NCI-H1105 (cell line): ENCODE results near the gene ADCYAP1R1.

Experiments used
- DNase-seq: peaks from one replicate; lab custom pipeline; 2025; lab: John Stamatoyannopoulos, UW

ADCYAP1R1 gene

DNA sequence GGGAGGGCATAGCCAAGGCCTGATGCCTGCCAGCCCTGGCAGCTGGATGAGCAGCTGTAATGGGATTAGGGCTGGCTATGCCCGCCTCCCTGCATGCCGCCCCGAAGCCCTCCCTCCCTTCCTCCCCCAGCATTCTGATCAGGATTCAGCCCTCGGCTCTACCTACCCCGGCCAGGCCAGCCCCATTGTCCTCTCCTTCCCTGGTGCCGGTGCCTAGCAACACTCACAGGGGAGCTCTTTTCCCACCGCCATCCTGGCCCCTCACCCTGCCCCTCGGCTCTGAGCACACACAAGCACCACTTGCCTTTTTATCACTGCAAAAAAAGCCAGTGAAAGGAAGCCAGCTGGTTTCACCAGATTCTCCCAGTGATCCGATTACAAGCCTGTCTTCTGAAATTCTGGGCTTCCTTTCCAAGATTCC lies 9.0 kb upstream of the ADCYAP1R1 start:
- DNase-seq: no peak

DNA sequence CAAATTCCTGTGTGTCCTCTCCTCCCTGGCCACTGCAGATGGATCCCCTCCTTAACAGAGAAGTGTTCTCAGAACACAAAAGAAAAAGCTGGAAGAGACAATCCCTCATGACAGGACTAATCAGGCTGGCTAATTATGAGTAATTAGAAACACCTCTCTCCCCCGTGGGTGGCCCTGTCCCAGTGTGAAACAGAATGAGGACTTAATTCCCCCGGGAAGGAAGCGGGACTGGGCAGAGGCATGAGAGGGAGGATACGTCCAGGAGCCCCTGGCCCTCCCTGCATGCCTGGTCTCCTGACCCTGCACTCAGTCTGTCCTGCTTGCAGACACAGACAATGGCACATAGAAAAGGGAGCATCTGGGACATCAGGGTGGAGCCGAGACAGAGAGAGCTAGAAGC lies 7.6 kb upstream of the ADCYAP1R1 start:
- no peak for DNase-seq

DNA sequence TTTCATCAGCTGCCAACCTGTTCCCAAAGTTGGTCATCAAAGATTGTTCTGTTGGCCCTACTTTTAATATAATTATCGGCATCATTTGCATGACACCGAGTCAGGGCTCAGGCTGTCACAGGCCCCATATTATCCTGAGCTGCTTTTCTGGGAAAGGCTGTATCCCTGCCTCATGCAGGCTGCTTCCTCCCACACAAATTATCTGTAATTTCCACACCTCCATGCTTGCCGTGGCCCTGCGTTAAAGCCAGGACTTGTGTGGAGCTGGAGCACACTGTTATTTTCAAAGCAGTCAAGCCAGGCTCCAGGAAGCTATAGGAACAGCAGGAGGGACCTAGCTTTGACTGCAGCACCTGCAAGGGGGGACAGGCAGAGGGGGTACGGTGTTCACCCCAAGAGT lies 5.4 kb upstream of the ADCYAP1R1 start:
- no peak for DNase-seq

DNA sequence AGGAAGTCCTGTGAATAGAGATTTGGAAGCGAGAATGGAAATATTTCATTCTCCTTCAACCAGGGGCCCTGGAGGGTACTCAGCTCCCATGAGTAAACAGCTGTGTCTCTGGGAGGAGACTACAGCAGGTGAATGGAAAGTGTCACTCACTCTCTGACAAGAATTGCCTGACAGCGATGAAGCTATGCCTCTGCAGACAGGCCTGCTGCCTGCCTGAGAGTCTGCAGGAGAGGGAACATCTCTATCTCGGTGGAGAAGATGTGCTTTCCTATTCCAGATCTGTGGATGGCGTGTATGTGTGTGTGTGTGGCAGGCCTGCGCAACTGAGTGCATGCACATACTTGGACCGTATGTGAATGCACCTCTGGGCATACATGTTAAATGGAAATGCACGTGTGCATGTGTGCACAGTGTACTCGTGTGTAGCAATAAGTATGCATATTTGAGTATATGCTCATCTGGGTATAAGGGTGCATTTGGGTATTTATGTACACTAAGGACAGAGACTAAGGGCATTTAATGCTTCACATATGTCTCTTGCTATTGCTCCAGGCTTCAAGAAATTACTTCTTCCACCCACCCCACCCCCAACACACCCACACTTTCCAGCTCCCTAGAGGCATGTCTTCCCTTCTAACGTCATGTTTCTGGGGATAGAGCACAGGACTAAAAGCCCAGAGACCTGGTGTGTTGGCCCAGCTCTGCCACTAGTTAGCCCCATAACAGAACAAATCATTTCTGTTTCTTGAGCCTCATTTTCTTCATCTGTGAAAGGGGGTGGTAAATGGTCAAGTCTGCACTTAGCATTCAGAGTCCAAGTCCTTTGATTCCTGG lies 4.6 kb upstream of the ADCYAP1R1 start:
- DNase-seq: no peak

DNA sequence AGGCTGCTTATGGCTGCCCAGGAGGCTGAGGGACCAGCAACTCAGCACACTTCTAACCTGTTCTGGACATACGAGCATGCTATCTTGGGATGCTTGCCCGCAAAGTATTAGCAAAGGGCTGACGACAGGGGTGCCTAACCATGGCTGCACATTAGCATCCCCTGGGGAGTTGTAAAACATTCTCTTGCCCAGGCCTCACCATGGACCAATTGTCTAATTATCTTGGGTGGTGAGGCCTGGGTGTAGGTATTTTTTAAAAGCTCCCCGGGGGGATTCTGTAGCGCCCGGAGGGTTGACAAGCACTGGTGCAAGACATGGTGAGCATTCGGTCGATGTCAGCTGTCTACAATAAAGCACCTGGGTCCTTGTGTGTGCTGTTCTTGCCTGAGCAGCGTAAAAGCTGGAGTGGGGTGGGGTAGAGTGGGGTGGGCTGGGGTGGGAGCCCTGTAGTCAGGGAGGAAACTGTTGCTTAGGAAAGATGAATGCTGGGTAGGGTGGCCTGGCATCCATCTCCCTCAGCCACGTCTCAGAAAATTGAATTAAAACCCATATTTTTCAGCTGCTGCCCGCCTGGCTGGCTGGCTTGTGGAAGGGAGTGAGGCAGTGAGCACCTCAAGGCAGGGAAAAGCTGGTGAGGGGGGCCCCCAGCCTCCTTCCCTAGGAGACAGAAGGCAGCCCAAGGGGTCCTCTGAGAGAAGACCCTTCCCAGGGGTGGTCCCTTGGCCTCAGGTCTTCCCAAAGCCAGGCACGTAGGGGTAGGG lies 2.9 kb upstream of the ADCYAP1R1 start:
- no peak for DNase-seq

DNA sequence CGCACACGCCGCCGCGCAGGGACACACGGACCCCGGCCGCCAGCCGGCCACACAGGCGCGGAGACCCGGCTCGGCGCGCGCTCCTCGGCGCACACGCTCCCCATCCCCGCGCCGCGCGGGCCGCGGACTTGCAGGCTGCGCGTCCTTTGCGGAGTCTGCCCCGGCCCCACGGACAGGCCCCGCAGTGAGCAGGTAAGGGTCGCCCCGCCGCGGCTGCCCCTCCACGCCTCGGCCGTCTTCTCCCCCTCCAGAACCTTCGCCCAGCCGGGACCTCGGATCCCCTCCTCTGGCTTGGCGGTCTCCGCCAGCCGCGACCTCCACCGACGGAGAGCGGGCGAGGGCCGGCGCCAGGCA lies 356 bp downstream of the ADCYAP1R1 start:
- no peak for DNase-seq

DNA sequence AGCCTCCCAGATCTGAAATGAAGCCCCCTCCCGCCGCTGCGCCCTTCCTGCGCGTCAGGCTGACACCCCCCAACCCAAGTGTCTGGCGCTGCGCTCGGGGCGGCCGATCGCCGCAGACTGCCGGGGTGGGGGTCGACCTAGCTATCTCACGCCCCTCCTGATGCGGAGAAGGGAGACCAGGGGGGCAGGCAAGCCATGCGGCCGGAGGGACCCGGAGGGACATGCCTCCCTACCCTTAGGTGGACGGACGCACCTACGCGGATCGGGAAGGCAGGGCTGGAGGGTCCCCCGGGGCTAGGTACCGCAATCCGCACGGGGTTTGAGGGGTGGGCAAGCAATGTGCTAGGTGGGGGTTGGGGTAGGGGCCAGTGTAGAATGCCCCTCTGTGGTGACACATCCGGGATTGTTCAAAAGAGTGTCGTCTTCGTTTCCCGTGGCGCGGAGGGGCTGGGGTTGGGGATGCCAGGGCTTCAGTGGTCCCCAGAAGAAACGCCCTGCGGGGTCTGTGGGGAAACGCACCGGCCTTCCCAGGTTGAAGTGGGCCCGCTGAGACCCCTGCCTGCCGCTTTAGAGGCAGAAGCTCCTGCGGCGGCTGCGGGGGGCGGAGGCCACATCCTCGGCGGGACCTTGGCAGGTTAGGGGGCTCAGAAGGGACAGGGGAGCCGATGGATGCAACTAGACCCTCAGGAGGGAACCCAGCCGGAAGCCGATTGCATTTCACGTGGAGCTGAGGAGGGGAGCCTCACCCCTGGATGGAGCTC lies 913 bp downstream of the ADCYAP1R1 start:
- DNase-seq: no peak

DNA sequence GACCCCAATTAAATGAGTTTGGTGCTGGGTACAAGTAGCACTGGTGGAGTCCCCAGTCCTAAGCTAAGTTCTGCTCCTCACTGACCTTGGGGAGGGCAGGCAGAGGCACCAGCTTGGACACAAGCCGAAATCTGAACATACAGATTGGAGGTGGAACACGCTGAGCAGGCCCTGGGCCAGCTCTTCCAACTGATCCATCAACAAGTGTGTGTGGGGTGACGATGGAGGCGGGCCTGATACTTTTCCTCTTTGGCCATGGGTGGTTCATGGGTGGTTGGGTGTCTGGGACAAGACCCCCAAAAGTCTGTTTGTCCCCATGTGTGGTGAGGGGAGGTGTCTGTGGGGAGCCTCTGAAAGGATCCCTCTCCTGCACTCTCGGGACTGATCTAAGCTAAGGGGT lies 1.9 kb downstream of the ADCYAP1R1 start:
- no peak for DNase-seq

DNA sequence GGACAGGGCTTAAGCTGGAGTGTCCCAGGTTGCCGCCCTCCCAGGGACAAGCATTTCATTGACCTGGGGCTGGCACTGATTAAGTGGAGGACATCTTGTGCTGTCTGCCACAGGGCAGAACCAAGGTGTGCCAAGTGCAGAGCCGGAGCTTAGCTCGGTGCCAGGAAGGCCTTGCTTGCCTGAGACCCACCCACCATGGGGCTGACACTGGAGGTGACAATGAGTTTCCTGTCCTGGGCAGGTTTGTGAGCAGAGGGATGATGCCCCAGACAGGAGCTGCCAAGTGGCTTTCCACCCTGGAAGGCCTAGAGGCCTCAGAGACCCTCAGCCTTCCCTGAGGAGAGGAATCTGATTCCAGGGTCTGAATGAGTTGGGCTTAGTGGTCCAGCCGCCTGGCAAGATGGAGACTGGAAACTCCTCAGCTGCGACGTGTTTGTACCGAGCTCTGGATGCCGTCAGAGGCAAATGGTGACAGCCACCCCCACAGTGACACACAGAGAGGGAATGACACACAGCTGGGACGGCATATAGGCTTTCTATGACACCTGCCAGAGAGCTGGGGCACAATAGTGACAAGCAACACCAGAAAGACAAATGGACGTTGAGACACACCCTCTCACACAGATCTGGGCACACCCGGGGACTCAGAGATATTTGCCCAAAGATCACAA lies 2.6 kb downstream of the ADCYAP1R1 start:
- no peak for DNase-seq

DNA sequence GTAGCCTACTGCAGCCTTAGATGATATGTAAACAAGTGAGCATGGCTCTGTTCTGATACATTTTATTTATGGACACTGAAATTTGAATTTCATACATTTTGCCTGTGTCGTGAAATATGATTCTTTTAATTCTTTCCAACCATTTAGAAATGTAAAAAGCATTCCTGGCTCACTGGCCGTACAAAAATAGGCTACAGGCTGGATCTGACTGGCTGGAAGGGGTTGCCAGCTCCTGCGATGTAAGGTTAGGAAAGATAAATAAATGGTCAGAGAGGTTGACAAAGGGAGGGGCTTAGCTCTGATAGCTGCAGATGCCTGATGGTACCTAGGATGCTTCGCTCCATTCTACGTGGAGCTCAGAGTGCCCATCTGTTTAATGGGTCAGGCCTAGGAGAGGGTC lies 3.4 kb downstream of the ADCYAP1R1 start:
- DNase-seq: no peak

DNA sequence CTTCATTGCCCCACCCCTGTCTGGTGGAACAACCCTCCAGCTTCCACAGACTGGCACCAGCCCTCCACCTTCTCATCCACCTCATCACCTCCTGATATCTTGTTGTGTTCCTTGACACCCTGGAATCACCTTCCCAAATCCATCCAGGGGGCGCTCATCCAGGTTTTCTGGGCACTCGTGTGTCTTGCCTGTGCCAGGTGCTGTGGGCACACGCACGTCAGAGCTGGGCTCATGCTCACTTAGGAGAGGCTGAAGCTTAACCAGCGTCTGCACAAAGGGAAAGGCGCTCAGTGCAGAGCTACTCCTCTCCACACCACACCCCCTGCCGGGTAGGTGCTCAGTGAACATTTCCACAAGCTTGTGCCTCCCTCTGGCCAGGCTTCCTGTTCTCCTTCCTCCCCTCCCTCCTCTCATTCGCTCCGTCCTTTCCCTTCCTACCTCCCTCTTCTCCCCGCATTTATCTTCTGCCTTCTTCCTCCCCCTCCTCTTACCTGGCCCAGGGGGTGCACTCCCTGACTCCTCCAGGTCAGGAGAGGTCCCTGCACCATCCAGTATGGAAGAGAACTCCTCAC lies 4.8 kb downstream of the ADCYAP1R1 start:
- no peak for DNase-seq

DNA sequence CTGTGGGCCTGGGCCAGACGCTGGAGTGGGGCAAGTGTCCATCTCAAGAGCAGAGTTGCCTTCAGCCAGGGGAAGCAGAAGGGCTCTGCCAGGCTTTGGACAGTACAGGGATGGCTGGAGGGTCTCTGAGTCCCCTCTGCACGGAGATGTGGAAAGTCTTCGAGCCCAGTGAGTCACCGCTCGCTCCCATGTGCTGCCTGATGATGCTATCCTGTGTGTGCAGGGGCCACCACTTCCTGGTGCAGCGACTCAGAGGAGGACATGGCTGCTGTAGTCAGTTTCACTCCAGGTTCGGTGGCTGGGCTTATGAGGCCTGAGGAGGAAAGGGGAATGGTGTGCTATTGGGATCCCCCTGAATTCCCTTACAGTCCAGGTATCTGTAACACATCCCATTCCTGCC lies 6.0 kb downstream of the ADCYAP1R1 start:
- no peak for DNase-seq

DNA sequence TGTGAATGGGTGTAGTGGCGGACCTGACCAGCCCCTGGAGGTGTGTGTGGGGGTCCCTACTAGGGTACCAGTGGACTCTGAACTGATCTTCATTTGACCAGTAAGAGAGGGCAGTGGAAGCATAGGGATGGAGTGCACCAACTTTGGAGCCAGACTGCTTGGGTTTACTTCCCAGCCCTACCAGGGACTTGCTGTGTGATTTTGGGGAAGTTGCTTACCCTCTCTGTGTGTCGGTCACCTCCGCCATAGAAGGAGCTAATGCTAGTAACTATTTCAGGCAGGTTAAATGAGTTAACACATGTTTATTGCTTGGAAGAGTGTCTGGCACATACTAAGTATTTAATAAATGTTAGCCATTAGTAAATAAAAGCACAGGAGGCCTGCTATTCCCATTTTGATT lies 6.6 kb downstream of the ADCYAP1R1 start:
- DNase-seq: no peak

DNA sequence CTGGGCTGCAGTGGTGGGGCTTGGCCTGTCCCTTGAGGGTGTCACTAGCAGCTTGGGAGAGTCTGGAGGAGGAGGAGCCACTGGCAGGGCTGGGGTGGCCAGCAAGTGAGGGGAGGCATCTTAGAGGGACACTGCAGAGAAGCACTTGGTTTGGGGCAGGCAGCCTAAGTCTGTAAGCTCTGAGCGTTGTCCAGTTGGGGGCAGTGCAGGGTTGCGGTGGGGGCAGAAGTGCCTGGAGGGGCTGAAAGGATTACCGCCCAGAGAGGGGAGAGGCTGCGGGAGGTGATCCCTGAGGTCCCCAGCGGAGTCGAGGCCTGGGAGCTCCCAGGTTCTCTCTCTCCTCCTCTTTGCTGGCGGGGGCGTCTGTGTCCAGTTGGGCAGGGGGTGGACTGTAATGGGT lies 7.4 kb downstream of the ADCYAP1R1 start:
- no peak for DNase-seq

DNA sequence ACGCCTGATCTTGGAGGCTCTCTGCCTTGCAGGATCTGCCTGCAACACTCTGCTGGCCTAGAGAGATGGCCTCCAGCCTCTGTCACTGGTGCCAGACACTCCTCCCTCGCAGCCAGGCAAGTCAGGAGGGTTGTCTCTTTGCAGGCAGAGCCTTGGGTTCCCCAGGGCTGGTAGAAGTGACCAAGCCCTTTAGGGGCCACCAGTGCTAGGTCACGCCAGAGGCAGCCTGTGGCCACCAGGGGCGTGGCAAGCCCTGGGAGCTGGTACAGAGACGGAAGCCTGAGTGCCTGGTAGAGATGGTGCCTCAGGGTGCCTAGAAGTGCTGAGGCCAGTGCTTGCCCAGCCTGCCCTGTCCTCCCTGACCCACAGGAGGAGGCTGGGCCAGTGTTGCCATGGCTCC lies 9.1 kb downstream of the ADCYAP1R1 start:
- no peak for DNase-seq

DNA sequence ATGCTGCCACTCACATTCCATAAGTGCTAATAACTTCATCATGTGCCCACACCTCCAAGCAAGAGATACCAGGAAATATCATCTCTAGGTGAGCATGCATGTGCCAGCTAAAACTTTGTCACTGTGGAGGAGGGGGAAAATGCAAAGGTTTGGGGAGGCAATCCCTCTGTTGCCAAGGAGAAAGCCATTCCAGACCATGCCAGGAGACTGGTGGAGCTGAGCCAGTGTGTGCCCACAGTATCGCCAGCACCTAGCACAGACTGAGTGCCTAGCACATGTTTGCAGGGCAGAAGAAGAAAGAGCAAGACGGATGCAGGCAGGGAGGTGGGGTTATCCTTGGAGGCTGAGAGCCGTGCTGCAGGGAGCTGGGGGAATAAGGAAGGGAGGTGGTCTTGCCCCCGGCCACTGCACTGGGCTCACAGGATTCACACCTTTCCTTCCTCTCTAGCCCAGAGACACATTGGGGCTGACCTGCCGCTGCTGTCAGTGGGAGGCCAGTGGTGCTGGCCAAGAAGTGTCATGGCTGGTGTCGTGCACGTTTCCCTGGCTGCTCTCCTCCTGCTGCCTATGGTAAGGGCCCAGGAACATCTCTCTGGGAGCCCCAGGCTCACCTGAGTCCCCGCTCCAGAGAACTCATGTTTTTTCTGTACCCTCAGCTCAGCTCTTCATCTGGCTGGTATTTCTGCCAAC lies 10.8 kb downstream of the ADCYAP1R1 start:
- DNase-seq: no peak

DNA sequence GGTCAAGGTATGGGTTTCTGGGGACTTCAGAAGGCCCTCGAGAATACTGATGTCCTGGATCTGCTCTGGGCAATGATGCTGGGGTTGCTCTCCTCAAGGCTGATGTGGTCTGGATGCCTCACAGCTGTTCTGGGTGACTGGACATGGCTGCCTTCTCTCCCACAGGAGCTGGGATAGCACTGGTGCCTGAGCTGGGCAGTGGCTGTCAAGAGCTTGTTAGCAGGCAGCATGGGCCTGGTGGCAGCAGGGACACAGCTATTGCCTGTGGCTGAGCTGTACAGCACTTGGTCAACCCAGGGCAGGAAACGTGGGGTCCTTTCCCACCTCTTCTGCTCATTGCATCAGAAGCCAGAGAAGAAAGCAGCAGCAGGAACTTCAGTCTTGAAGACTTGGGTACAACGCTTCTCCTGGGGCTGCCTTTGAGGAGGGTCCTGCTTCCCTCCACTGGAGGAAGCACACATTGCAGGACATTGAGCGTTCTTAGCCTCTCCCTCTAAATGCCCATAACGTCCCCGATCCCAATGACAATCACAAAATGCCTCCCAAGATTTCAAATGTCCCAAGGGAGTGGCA lies 13.0 kb downstream of the ADCYAP1R1 start:
- DNase-seq: no peak

DNA sequence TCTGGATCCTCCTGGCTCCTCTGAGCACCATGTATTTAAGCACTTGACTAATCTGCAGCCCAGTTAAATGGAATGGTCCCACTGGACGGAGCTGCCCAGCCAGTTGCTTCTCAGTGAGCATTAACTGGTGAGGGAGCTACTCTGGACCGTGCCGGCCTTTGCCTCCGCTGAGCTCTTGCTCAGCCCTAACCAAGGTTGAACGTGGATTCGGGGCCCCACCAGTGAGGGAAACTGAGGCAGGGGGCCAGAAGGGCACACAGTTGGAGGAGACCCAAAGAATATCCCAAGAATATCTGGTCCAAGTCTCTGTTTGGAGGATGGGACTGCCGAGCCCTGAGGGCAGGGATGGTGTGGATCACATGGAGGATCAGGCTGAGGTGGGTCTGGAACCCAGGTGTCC lies 13.7 kb downstream of the ADCYAP1R1 start:
- no peak for DNase-seq

DNA sequence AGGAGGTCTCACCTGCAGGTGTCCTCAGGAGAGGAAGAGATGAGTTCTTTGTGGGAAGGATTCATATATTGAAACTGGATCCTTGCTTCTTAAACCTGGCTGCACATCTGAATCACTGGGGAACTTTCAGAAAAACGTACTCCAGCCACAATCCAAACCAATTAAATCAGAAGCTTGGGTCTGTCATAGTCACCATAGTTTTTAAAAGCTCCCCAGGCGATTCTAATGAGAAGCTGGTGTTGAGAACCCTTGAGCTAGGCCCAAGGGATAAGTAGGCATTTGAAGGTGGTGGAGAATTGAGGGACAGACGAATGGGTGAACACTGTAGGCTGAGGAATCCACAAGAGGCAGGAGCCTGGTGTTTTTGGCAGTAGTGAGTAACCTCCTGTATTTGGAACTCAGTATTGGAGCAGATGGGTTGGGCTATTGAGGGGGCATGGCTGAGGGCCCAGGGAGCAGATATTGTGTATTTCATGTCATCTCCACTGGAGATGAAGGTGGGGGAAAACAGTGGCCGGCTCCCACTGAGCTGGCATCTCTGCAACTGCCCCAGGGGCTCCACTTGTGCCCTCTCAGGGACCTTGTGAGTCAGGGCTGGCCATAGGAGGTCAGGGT lies 14.5 kb downstream of the ADCYAP1R1 start:
- no peak for DNase-seq

DNA sequence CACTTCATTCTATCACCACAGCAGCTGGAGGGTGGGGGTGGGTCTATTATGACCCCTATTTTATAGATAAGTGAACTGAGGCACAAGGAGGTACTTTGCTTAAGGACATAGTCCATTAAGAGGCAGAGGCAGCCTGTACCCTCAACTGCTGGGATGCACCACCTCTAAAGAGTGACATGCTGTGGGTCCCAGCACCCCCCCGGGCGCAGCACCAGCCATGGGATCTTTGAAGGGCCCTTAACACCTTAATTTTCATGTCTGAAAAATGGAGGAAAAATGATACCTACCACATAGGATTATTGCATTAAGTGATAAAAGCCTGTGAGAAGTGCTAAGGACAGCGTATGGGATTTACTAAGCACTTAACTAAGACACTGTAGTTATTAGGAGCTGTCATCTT lies 15.4 kb downstream of the ADCYAP1R1 start:
- DNase-seq: no peak
